Neural progenitor cell (in vitro differentiated cells): ENCODE results near the gene RAI1.

Experiments used
- EZH2 ChIP-seq: fragments of 200-600 bp; sonication (generic); IDR thresholded peaks from 2 replicates; pipeline ENCODE4 v1.6.1; 2017; ENCODE audit warnings: antibody characterized with exemption, mild to moderate bottlenecking, moderate library complexity
- TF ChIP-seq, protein P1 (sequence below): fragments of 200-600 bp; sonication (generic); IDR thresholded peaks from 2 replicates; pipeline ENCODE4 v1.5.1; 2017; ENCODE audit warnings: antibody characterized with exemption, mild to moderate bottlenecking

- TF ChIP-seq, protein P1, sequence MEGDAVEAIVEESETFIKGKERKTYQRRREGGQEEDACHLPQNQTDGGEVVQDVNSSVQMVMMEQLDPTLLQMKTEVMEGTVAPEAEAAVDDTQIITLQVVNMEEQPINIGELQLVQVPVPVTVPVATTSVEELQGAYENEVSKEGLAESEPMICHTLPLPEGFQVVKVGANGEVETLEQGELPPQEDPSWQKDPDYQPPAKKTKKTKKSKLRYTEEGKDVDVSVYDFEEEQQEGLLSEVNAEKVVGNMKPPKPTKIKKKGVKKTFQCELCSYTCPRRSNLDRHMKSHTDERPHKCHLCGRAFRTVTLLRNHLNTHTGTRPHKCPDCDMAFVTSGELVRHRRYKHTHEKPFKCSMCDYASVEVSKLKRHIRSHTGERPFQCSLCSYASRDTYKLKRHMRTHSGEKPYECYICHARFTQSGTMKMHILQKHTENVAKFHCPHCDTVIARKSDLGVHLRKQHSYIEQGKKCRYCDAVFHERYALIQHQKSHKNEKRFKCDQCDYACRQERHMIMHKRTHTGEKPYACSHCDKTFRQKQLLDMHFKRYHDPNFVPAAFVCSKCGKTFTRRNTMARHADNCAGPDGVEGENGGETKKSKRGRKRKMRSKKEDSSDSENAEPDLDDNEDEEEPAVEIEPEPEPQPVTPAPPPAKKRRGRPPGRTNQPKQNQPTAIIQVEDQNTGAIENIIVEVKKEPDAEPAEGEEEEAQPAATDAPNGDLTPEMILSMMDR: no peak
- no peak for TF ChIP-seq EZH2
These were observed 17.2 kb upstream of the RAI1 start for GRCh38 chr17:17664064-17664452.
